AG04450 (cell line): ENCODE results near the gene ANKRD40. TPM values are rescaled to one million over a fixed set of nuclear protein-coding genes. Genes with fewer than 3 reads are reported as not detected.
A peak's percentile ranks its signal among the peaks of the same experiment; 100 is the strongest.
"Not testable (repeated sequence)": the region's sequence is repeated elsewhere in the genome, so short reads cannot be mapped to it uniquely, and the experiment has no call there.

Experiments used
- CTCF ChIA-PET: fragments of 300-600, 350-600 bp; formaldehyde crosslinking; extraction: SDS; loops from one replicate; lab custom pipeline; 2022; ENCODE audit warnings: antibody characterized with exemption, inconsistent platforms; lab: Charles Lee
- POLR2A ChIA-PET: fragments of 350-600 bp; formaldehyde crosslinking; extraction: SDS; loops from one replicate; lab custom pipeline; 2021; ENCODE audit warnings: antibody characterized with exemption, inconsistent platforms; lab: Yijun Ruan, JAX
- DNase-seq: peaks from one replicate; pipeline ENCODE4 v3.0.0-alpha.2; 2011; ENCODE audit warnings: low read depth, low spot score
- H3K27ac ChIP-seq: one replicate; pipeline ENCODE4 v1.5.1; 2012; ENCODE audit warnings: low read depth, low read length, control low read depth
- H3K27me3 ChIP-seq: one replicate; pipeline ENCODE4 v1.6.0; 2012; ENCODE audit warnings: low read length; ENCODE audit not compliant: control insufficient read depth, insufficient read depth
- H3K4me3 ChIP-seq: 2 replicates; pipeline ENCODE4 v1.5.1; 2011; ENCODE audit warnings: mild to moderate bottlenecking, low read depth, low read length, control low read depth
- H3K9me3 ChIP-seq: 2 replicates; pipeline ENCODE4 v1.5.1; 2012; ENCODE audit warnings: low read length; ENCODE audit not compliant: control insufficient read depth, insufficient read depth
- polyA plus RNA-seq: library from polyadenylated mRNA; depleted of rRNA; stranded (reverse); fragments of >200 nt; gene quantifications from 2 replicates; pipeline ENCODE4 v1.2.3, GENCODE V29; 2011
- TF ChIP-seq, protein P1 (sequence below): IDR thresholded peaks from 2 replicates; pipeline ENCODE4 v1.5.1; 2011; ENCODE audit warnings: low read depth, low read length, control low read depth, inconsistent platforms

Gene ANKRD40
- polyA plus RNA-seq, 1 experiment, result 39.8 TPM

DNA sequence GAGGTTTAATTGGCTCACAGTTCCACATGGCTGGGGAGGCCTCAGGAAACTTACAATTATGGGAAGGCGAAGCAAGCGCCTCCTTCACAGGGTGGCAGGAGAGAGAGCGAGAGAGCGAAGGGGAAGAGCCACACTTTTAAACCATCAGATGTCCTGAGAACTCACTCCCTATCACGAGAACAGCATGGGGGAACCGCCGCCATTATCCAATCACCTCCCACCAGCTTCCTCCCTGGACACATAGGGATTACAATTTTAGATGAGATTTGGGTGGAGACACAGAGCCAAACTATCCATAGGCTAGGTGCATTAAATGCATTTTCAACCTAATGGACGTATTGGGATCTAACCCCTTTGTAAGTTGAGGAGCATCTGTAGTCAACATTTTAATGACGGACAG lies 4.9 kb upstream of the ANKRD40 start:
- POLR2A ChIA-PET, result no interaction called here

GRCh38 chr17:50710650-50711049 lies 2.9 kb upstream of the ANKRD40 start:
- POLR2A ChIA-PET, result no interaction called here
- no peak overlapping the region for H3K4me3 ChIP-seq
- H3K27me3 ChIP-seq, result no peaks in the 10 kb centered on the region
- DNase-seq, result no peak
- CTCF ChIA-PET, result no interaction called here
- H3K27ac ChIP-seq, result no peak overlapping the region
- TF ChIP-seq, protein P1, sequence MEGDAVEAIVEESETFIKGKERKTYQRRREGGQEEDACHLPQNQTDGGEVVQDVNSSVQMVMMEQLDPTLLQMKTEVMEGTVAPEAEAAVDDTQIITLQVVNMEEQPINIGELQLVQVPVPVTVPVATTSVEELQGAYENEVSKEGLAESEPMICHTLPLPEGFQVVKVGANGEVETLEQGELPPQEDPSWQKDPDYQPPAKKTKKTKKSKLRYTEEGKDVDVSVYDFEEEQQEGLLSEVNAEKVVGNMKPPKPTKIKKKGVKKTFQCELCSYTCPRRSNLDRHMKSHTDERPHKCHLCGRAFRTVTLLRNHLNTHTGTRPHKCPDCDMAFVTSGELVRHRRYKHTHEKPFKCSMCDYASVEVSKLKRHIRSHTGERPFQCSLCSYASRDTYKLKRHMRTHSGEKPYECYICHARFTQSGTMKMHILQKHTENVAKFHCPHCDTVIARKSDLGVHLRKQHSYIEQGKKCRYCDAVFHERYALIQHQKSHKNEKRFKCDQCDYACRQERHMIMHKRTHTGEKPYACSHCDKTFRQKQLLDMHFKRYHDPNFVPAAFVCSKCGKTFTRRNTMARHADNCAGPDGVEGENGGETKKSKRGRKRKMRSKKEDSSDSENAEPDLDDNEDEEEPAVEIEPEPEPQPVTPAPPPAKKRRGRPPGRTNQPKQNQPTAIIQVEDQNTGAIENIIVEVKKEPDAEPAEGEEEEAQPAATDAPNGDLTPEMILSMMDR, result no peak
- H3K9me3 ChIP-seq, result no peaks in the 10 kb centered on the region

More for the DNA sequence above, 4.9 kb upstream of the ANKRD40 start:
- Histone ChIP-seq H3K27me3 (no peaks in the 10 kb centered on the region), H3K4me3 (no peak overlapping the region), H3K9me3 (no peaks in the 10 kb centered on the region), H3K27ac (no peak overlapping the region)
- CTCF ChIA-PET, result no interaction called here
- TF ChIP-seq, protein P1, result no peak
- no peak for DNase-seq

DNA sequence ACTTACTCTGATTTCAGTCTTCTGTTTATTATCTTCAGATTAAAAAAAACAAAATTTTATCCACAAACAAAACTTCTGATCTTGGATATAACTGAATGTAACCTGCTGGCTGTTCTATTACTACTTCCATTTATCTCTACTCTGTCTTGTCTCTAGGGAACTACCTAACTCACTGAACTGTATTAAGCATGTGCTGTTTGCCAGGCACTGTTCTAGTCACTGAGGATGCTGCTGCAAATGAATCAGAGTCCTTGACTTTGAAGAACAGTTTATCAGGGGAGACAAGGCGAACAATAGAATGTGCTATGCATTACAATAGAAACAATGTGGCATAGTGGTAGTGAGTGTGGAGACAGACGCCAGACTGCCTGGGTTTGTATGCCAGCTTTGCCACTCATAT lies 2.3 kb upstream of the ANKRD40 start:
- DNase-seq, result no peak
- Histone ChIP-seq H3K27me3 (no peaks in the 10 kb centered on the region), H3K4me3 (no peak overlapping the region), H3K9me3 (no peaks in the 10 kb centered on the region), H3K27ac (no peak overlapping the region)
- TF ChIP-seq, protein P1, result no peak
- CTCF ChIA-PET, result interaction anchor here (2.3 kb wide), 1 partner anchor 15 kb away, joined by 10 read pairs; no protein-coding TSS in a partner anchor
- POLR2A ChIA-PET, result no interaction called here

DNA sequence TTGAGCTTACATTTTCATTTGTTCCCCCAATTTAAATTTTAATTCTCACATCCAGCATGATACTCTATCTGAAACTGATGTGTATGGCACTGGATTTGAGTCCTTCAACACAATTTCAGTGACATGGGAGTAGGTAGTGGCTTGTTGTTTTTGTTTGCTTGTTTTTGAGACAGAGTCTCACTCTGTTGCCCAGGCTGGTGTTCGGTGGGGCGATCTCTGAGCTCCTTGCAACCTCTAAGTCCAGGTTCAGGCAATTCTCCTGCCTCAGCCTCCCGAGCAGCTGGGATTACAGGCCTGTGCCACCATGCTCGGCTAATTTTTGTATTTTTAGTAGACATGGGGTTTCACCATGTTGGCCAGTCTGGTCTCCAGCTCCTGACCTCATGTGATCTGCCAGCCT lies 1.3 kb upstream of the ANKRD40 start:
- POLR2A ChIA-PET, result interaction anchor here (1.1 to 3.3 kb wide), 2 partner anchors 10 to 14 kb away, joined by 3 to 19 read pairs; partner anchors contain the start of gene LUC7L3
- not testable (repeated sequence) for DNase-seq

DNA sequence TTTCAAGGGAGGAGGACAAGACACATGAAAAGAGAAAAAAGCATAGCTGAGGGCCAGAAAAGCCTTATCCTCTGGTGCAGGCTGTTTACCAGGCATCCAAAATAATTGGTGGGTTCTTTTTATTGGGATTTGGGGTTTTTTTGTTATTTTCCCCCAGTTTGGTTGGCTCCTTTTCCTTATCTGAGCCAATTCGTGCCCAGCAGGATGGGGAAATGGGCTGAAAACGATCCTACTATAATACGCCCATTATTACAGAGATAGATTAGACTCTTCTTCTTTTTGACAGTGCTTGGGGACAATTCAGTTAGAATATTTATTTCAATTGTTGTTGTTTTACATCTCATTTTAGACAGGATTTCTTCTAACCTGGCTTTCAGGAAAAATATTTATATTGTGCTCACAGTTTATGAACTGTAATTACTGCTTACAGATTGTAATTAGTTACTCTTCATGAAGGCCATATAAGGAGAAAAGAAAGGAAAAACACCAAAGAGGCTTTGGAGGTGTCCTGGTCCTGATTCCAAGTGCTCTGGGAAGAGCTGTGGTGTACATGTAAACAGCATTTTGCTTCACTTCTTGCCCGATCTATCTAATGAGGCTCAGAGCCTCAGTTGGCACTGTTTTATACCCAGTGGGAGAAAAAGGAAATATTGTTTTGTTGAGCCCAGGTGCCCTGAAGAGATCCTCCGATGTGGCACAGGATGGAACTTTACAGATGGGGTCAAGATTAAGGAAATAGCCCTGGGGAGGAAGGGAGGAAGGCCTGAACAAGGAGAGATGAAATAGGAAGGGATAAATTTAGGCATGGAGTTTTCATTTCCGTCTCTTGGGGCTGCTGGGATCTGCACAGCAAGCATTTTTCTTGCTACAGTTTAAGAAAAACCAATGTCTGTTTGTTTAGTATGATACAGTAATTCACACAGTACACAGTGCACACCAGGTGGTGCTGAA lies 611 bp upstream of the ANKRD40 start:
- DNase-seq, result no peak
- POLR2A ChIA-PET, result interaction anchor here (0.6 to 3.3 kb wide), 5 partner anchors 11 to 158 kb away, joined by 3 to 19 read pairs (median 7); partner anchors contain the start of gene LUC7L3
- CTCF ChIA-PET, result interaction anchor here (1.4 to 2.3 kb wide), 2 partner anchors 14 to 134 kb away, joined by 5 to 10 read pairs; no protein-coding TSS in a partner anchor

More for the DNA sequence above, 1.3 kb upstream of the ANKRD40 start:
- CTCF ChIA-PET, result interaction anchor here (1.4 to 2.3 kb wide), 2 partner anchors 14 to 133 kb away, joined by 5 to 10 read pairs; no protein-coding TSS in a partner anchor
- not testable (repeated sequence) for H3K27ac ChIP-seq, H3K9me3 ChIP-seq, H3K27me3 ChIP-seq
- peak overlapping the region; percentile 89; the same call in 1 of the 2 replicates for H3K4me3 ChIP-seq

More for the DNA sequence above, 611 bp upstream of the ANKRD40 start:
- TF ChIP-seq, protein P1, result no peak
- H3K4me3 ChIP-seq, result peak overlapping the region; percentile 89
- H3K9me3 ChIP-seq, result no peaks in the 10 kb centered on the region
- H3K27ac ChIP-seq, result peak overlapping the region; percentile 93
- no peaks in the 10 kb centered on the region for H3K27me3 ChIP-seq
